ENCODE results near the gene HBM.
"Not testable (repeated sequence)": the region's sequence is repeated elsewhere in the genome, so short reads cannot be mapped to it uniquely, and the experiment has no call there.

GRCh38 chr16:164134-164823 lies 1.5 kb upstream of the HBM start:
- TF ChIP-seq SP1 (IDR thresholded peaks at IDR 0.05); ARNT (IDR thresholded peaks at IDR 0.05); HDGF (IDR thresholded peaks at IDR 0.05; ENCODE audit: borderline replicate concordance); FOXA1 (IDR thresholded peaks at IDR 0.05): not testable (repeated sequence)
